Measurements from ENCODE around the gene TENM4. TPM values are rescaled to one million over a fixed set of nuclear protein-coding genes. Genes with fewer than 3 reads are reported as not detected.
"Not testable (repeated sequence)": the region's sequence is repeated elsewhere in the genome, so short reads cannot be mapped to it uniquely, and the experiment has no call there.

TENM4 gene
- total RNA-seq, 4 donors from 2014 or later, result 0.02 to 0.82 (median 0.23) TPM

GRCh38 chr11:78893996-78894395 lies 546.8 kb downstream of the TENM4 start:
- H3K27me3 ChIP-seq, result no peaks in the 10 kb centered on the region
- in situ Hi-C loops (cut with MboI; ENCODE audit: low sequenced_read_pairs in 4 of 4), result no loop called here
- H3K4me3 ChIP-seq, result no peak overlapping the region
- intact Hi-C loops (cut with DNase I; ENCODE audit: low total_unique reads), result no loop called here
- no peaks in the 10 kb centered on the region for H3K4me1 ChIP-seq
- no peak for DNase-seq
- no peak for ATAC-seq
- no peaks in the 10 kb centered on the region for H3K36me3 ChIP-seq
- no peaks in the 10 kb centered on the region for H3K9me3 ChIP-seq
- H3K27ac ChIP-seq, result no peak overlapping the region
- TF ChIP-seq POLR2A (IDR thresholded peaks at IDR 0.05), result no peak
- TF ChIP-seq, protein P1, sequence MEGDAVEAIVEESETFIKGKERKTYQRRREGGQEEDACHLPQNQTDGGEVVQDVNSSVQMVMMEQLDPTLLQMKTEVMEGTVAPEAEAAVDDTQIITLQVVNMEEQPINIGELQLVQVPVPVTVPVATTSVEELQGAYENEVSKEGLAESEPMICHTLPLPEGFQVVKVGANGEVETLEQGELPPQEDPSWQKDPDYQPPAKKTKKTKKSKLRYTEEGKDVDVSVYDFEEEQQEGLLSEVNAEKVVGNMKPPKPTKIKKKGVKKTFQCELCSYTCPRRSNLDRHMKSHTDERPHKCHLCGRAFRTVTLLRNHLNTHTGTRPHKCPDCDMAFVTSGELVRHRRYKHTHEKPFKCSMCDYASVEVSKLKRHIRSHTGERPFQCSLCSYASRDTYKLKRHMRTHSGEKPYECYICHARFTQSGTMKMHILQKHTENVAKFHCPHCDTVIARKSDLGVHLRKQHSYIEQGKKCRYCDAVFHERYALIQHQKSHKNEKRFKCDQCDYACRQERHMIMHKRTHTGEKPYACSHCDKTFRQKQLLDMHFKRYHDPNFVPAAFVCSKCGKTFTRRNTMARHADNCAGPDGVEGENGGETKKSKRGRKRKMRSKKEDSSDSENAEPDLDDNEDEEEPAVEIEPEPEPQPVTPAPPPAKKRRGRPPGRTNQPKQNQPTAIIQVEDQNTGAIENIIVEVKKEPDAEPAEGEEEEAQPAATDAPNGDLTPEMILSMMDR (IDR thresholded peaks at IDR 0.05 in 4 of 5, conservative IDR thresholded peaks at IDR 0.05 in 1 of 5), result no peak

GRCh38 chr11:78889698-78890097 lies 551.1 kb downstream of the TENM4 start:
- intact Hi-C loops (cut with DNase I; ENCODE audit: low total_unique reads), result no loop called here
- ATAC-seq, result no peak
- in situ Hi-C loops (cut with MboI; ENCODE audit: low sequenced_read_pairs in 4 of 4), result no loop called here

DNA sequence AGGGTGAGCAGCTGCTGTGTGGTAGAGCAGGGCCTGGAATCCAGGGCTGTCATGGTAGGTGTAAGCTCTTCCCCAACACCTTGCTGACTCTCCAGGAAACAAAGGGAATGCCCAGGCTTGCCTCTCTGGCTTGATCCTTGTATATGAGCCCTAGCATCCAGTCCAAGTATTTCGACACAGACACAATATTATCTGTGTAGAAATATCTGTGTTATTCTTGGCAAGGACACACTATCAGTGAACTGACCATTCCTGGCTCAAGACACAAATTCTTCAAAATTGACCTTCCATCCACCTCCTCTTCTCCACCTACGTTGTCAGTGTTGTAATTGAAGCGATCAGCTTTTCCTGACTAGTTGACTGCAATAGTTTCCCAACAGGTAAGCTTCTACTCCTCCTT lies 554.2 kb downstream of the TENM4 start:
- no peaks in the 10 kb centered on the region for H3K27me3 ChIP-seq
- ATAC-seq (no peak), DNase-seq (no peak)
- TF ChIP-seq, protein P1 (IDR thresholded peaks at IDR 0.05 in 4 of 5, conservative IDR thresholded peaks at IDR 0.05 in 1 of 5), result no peak
- TF ChIP-seq POLR2A (IDR thresholded peaks at IDR 0.05), result no peak
- H3K4me1 ChIP-seq, result no peaks in the 10 kb centered on the region
- intact Hi-C loops (cut with DNase I; ENCODE audit: low total_unique reads) (no loop called here), in situ Hi-C loops (cut with MboI; ENCODE audit: low sequenced_read_pairs in 4 of 4) (no loop called here)
- H3K4me3 ChIP-seq, result no peak overlapping the region
- no peaks in the 10 kb centered on the region for H3K9me3 ChIP-seq
- H3K36me3 ChIP-seq, result no peaks in the 10 kb centered on the region
- no peak overlapping the region for H3K27ac ChIP-seq

More at GRCh38 chr11:78889698-78890097, 551.1 kb downstream of the TENM4 start:
- Histone ChIP-seq H3K27me3 (no peaks in the 10 kb centered on the region), H3K36me3 (no peaks in the 10 kb centered on the region), H3K4me3 (no peak overlapping the region), H3K4me1 (no peaks in the 10 kb centered on the region), H3K9me3 (no peaks in the 10 kb centered on the region), H3K27ac (no peak overlapping the region)
- TF ChIP-seq, protein P1 (IDR thresholded peaks at IDR 0.05 in 4 of 5, conservative IDR thresholded peaks at IDR 0.05 in 1 of 5), result no peak
- TF ChIP-seq POLR2A (IDR thresholded peaks at IDR 0.05), result no peak
- DNase-seq, result no peak

GRCh38 chr11:78884761-78885160 lies 556.1 kb downstream of the TENM4 start:
- no peaks in the 10 kb centered on the region for H3K27me3 ChIP-seq
- no peaks in the 10 kb centered on the region for H3K36me3 ChIP-seq
- H3K9me3 ChIP-seq, result no peaks in the 10 kb centered on the region
- intact Hi-C loops (cut with DNase I; ENCODE audit: low total_unique reads), result no loop called here
- H3K4me3 ChIP-seq, result no peak overlapping the region
- H3K27ac ChIP-seq, result no peak overlapping the region
- DNase-seq, result no peak
- ATAC-seq, result no peak
- no peaks in the 10 kb centered on the region for H3K4me1 ChIP-seq
- no peak for TF ChIP-seq POLR2A (IDR thresholded peaks at IDR 0.05)
- TF ChIP-seq, protein P1 (IDR thresholded peaks at IDR 0.05 in 4 of 5, conservative IDR thresholded peaks at IDR 0.05 in 1 of 5), result no peak
- in situ Hi-C loops (cut with MboI; ENCODE audit: low sequenced_read_pairs in 4 of 4), result no loop called here

GRCh38 chr11:78883506-78883905 lies 557.3 kb downstream of the TENM4 start:
- Histone ChIP-seq H3K4me1 (no peaks in the 10 kb centered on the region), H3K9me3 (no peaks in the 10 kb centered on the region), H3K27me3 (no peaks in the 10 kb centered on the region), H3K36me3 (no peaks in the 10 kb centered on the region), H3K4me3 (no peak overlapping the region), H3K27ac (no peak overlapping the region)
- ATAC-seq, result no peak
- in situ Hi-C loops (cut with MboI; ENCODE audit: low sequenced_read_pairs in 4 of 4), result no loop called here
- no peak for DNase-seq
- intact Hi-C loops (cut with DNase I; ENCODE audit: low total_unique reads), result no loop called here
- no peak for TF ChIP-seq POLR2A (IDR thresholded peaks at IDR 0.05)
- TF ChIP-seq, protein P1 (IDR thresholded peaks at IDR 0.05 in 4 of 5, conservative IDR thresholded peaks at IDR 0.05 in 1 of 5), result no peak

GRCh38 chr11:78879094-78879980 lies 561.5 kb downstream of the TENM4 start:
- H3K4me1 ChIP-seq; H3K27me3 ChIP-seq; H3K4me3 ChIP-seq; H3K27ac ChIP-seq; ATAC-seq; intact Hi-C loops (cut with DNase I; ENCODE audit: low total_unique reads); H3K9me3 ChIP-seq; H3K36me3 ChIP-seq; in situ Hi-C loops (cut with MboI; ENCODE audit: low sequenced_read_pairs in 4 of 4); DNase-seq: not testable (repeated sequence)

Data from gastrocnemius medialis (tissue), 4 donors.